Sigmoid colon (tissue), 3 donors: ENCODE measurements around the gene BPI.
"Not testable (repeated sequence)": the region's sequence is repeated elsewhere in the genome, so short reads cannot be mapped to it uniquely, and the experiment has no call there.

Experiments used
- CTCF ChIP-seq, 4 experiments: fragments of 450-650 bp in 3 of 4; fragments of 200-600 bp in 1 of 4; IDR thresholded peaks; one replicate each; pipeline ENCODE4 v1.5.1; 2016 to 2019; ENCODE audit warnings: antibody characterized with exemption in 4 of 4, mild to moderate bottlenecking in 3 of 4, moderate library complexity in 2 of 4
- POLR2A ChIP-seq, 2 donors: fragments of 450-650 bp; IDR thresholded peaks; one replicate each; pipeline ENCODE4 v1.6.1; 2016; ENCODE audit warnings: antibody characterized with exemption in 2 of 2, mild to moderate bottlenecking in 2 of 2, moderate library complexity in 2 of 2

GRCh38 chr20:38284066-38284650, 19.8 kb upstream of the BPI start:
- TF ChIP-seq POLR2A, CTCF (IDR thresholded peaks at IDR 0.05): not testable (repeated sequence)
